Measurements from ENCODE around the gene AKR7A2.

DNA sequence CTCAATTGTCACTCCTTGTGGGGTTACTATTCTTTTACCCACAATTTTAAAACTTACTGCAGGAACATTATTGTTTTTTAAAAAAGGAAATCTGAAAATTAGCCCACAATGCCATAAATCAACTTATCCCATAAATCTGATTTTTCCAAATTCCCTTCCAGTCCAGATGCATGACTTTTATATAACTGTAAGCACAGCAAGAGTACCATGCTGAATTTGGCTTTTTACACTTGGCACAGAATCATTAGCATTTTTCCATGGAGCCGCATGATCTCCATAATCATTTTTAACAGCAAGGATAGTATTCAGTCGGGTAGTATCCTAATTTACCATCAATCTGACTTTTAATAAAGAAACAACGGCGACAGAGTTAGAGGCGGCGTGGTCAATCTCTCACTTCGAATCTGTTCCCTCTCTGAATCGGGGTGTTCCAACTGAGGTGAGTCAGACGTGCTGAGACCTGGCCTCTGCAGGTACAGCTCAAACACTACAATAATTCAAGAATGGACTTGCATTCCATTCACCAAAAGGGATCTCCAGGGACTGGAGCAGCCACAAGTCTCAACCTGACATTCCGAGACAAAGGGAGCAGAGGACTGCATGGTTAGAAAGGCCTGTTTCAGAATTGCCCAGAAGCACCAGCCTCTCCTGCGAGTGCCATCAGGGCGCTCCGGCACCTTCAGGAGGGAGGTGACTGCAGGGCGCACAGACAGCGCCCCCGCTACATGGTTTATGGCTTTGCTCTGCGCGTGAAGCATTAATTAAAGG, 49.1 kb upstream of the AKR7A2 start:
- TF ChIP-seq POLR2AphosphoS5 (IDR thresholded peaks at IDR 0.05) (no peak), POLR2A (IDR thresholded peaks at IDR 0.05) (no peak), EP300 (IDR thresholded peaks at IDR 0.05) (no peak)
- TF ChIP-seq, protein P1, sequence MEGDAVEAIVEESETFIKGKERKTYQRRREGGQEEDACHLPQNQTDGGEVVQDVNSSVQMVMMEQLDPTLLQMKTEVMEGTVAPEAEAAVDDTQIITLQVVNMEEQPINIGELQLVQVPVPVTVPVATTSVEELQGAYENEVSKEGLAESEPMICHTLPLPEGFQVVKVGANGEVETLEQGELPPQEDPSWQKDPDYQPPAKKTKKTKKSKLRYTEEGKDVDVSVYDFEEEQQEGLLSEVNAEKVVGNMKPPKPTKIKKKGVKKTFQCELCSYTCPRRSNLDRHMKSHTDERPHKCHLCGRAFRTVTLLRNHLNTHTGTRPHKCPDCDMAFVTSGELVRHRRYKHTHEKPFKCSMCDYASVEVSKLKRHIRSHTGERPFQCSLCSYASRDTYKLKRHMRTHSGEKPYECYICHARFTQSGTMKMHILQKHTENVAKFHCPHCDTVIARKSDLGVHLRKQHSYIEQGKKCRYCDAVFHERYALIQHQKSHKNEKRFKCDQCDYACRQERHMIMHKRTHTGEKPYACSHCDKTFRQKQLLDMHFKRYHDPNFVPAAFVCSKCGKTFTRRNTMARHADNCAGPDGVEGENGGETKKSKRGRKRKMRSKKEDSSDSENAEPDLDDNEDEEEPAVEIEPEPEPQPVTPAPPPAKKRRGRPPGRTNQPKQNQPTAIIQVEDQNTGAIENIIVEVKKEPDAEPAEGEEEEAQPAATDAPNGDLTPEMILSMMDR (IDR thresholded peaks at IDR 0.05): no peak
